Thoracic aorta (tissue), 2 donors: Measurements from ENCODE around the gene ARHGAP32. TPM values are rescaled to one million over a fixed set of nuclear protein-coding genes. Genes with fewer than 3 reads are reported as not detected.

Experiments
- ATAC-seq: fragments of 150-250 bp; one replicate; pipeline ENCODE4 v1.8.0; 2017; ENCODE audit warnings: low read depth; ENCODE audit not compliant: insufficient number of reproducible peaks, low FRiP score
- DNase-seq: peaks from one replicate; pipeline ENCODE4 v3.0.0-alpha.2; 2020; ENCODE audit warnings: low spot score
- H3K27ac ChIP-seq, 2 donors: fragments of 200-600 bp; sonication (generic); 1 replicate in 1 of 2; 2 replicates in 1 of 2; pipeline ENCODE4 v1.5.1; 2016; ENCODE audit warnings: mild to moderate bottlenecking in 2 of 2, moderate library complexity in 2 of 2
- H3K27me3 ChIP-seq: fragments of 200-600 bp; sonication (generic); replicated peaks from 2 replicates; pipeline ENCODE4 v1.6.0; 2016; ENCODE audit warnings: mild to moderate bottlenecking; ENCODE audit not compliant: insufficient read depth
- H3K36me3 ChIP-seq: fragments of 200-600 bp; sonication (generic); one replicate; pipeline ENCODE4 v1.5.1; 2016
- H3K4me1 ChIP-seq, 2 donors: fragments of 200-600 bp; sonication (generic); 1 replicate in 1 of 2; 2 replicates in 1 of 2; pipeline versions ENCODE4 v1.5.1 to v1.6.0; 2016; ENCODE audit warnings: low read depth in 2 of 2, mild to moderate bottlenecking in 1 of 2; ENCODE audit not compliant: control insufficient read depth in 1 of 2
- H3K4me3 ChIP-seq: fragments of 200-600 bp; sonication (generic); 2 replicates; pipeline ENCODE4 v1.5.1; 2016; ENCODE audit warnings: mild to moderate bottlenecking
- H3K9me3 ChIP-seq: fragments of 200-600 bp; sonication (generic); 2 replicates; pipeline ENCODE4 v1.5.1; 2016
- CTCF ChIP-seq: fragments of 200-600 bp; sonication (generic); IDR thresholded peaks from one replicate; pipeline ENCODE4 v1.5.1; 2019; ENCODE audit warnings: antibody characterized with exemption
- total RNA-seq, 2 donors: library from RNA; depleted of rRNA; stranded (reverse); fragments of >200 nt; gene quantifications; one replicate each; pipeline versions ENCODE4 v1.1.0 to v1.2.3, GENCODE V29; 2016

Gene ARHGAP32
- total RNA-seq, 2 donors from 2014 or later, result 7.9 to 13.8 TPM

GRCh38 chr11:129061492-129062230 is 130.5 kb downstream of the ARHGAP32 start:
- no peaks in the 10 kb centered on the region for H3K9me3 ChIP-seq
- no peaks in the 10 kb centered on the region for H3K27me3 ChIP-seq
- ATAC-seq, result no peak
- H3K27ac ChIP-seq, result no peak overlapping the region
- H3K4me1 ChIP-seq, result no peaks in the 10 kb centered on the region
- TF ChIP-seq CTCF, result no peak
- no peak for DNase-seq
- H3K4me3 ChIP-seq, result no peak overlapping the region
- peaks cover 7% of the 10 kb centered on the region for H3K36me3 ChIP-seq

- Histone ChIP-seq H3K27me3 (no peaks in the 10 kb centered on the region), H3K9me3 (no peaks in the 10 kb centered on the region), H3K4me1 (no peaks in the 10 kb centered on the region), H3K36me3 (no peaks in the 10 kb centered on the region), H3K27ac (no peak overlapping the region), H3K4me3 (no peak overlapping the region)
- DNase-seq (no peak), ATAC-seq (no peak)
- TF ChIP-seq CTCF, result no peak
These were observed 135.2 kb downstream of the ARHGAP32 start for GRCh38 chr11:129056916-129057315.

- TF ChIP-seq CTCF, result no peak
- Histone ChIP-seq H3K27me3 (no peaks in the 10 kb centered on the region), H3K36me3 (no peaks in the 10 kb centered on the region), H3K4me3 (no peak overlapping the region), H3K4me1 (no peaks in the 10 kb centered on the region), H3K9me3 (no peaks in the 10 kb centered on the region), H3K27ac (no peak overlapping the region)
- DNase-seq, result no peak
- no peak for ATAC-seq
These were observed 136.9 kb downstream of the ARHGAP32 start for GRCh38 chr11:129055196-129055595.

- Histone ChIP-seq H3K27ac (no peak overlapping the region), H3K9me3 (no peaks in the 10 kb centered on the region), H3K27me3 (no peaks in the 10 kb centered on the region), H3K4me3 (no peak overlapping the region), H3K4me1 (no peaks in the 10 kb centered on the region), H3K36me3 (no peaks in the 10 kb centered on the region)
- no peak for ATAC-seq
- DNase-seq, result no peak
- no peak for TF ChIP-seq CTCF
These were observed 143.2 kb downstream of the ARHGAP32 start for GRCh38 chr11:129048911-129049310.

- H3K4me3 ChIP-seq, result no peak overlapping the region
- no peak for ATAC-seq
- H3K27ac ChIP-seq, result no peak overlapping the region
- H3K9me3 ChIP-seq, result no peaks in the 10 kb centered on the region
- no peak for TF ChIP-seq CTCF
- DNase-seq, result no peak
- H3K36me3 ChIP-seq, result no peaks in the 10 kb centered on the region
- no peaks in the 10 kb centered on the region for H3K4me1 ChIP-seq
- no peaks in the 10 kb centered on the region for H3K27me3 ChIP-seq
These were observed 147.0 kb downstream of the ARHGAP32 start for GRCh38 chr11:129045150-129045549.
